NCI-H2171 (cell line): Measurements from ENCODE around the gene CRB1.
"Not testable (repeated sequence)": the region's sequence is repeated elsewhere in the genome, so short reads cannot be mapped to it uniquely, and the experiment has no call there.

ENCODE experiments used
- DNase-seq: peaks from one replicate; lab custom pipeline; 2025; lab: John Stamatoyannopoulos, UW

CRB1 gene

DNA sequence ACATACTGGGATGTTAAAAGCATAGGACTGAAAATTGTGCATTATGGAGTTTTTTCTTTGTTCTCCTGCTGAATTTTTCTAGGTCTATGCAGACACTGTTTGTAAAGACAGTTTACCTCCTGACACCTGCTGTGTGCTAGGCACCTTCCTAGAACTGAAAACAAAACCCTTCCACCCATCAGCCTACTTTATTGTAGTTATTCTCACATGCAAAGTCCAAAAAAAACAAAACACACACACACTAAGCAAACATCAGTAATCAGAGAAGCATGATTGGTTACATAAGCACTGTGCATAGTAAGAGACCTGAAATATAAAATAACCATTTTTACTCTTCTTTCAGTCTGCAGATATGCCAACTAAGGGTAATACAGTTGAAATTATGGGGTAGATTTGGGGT, 195.1 kb downstream of the CRB1 start:
- DNase-seq = no peak

GRCh38 chr1:197464044-197464443, 196.0 kb downstream of the CRB1 start:
- DNase-seq = no peak

GRCh38 chr1:197465528-197466327, 197.7 kb downstream of the CRB1 start:
- DNase-seq = no peak

- no peak for DNase-seq
These were observed 198.8 kb downstream of the CRB1 start for GRCh38 chr1:197466813-197467212.

DNA sequence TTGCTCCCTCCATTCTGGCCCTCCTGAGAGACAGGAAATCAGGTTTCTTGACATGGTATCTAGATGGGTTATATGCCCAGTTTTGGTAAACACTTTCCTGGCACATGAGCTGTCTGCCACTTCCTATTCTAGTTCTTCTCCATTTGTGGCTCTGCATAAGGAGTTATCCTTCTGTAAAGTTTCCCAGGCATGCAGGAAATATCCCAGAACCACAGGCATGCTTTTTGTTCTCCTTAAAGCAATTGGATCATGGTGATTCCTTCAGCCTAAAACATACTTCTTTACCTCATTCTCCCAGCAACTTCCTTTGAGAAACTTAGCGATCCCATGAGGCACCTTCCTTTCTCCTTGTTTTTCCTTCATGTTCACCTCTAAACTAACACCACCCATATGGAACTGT, 199.8 kb downstream of the CRB1 start:
- no peak for DNase-seq

DNA sequence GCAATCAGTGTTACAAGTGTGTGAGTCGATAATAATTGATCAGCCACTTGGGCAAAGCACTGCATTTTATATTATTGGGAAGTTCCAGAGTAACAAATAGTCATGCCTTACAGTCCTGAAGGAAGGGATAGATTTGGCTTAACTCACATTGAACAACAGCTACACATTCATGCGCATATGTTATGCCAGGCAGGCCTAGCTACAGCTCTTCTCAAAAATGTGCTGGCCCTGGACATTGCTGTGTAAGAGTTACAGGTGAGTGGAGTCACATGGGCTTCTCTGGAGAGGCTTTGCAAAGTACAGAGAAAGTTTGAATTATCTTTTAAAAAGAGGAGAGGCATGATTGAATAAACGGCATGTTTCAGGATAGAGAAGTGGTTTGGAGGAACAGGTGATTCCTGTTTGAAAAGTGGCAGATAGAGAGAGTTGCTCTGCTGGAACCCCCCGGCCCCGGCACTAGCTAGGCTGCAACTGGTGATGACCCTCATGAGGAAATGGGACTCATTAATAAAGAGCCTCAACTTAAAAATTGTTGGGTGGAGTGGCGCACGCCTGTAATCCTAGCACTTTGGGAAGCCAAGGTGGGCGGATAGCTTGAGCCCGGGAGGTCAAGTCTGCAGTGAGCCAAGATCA, 200.6 kb downstream of the CRB1 start:
- DNase-seq = no peak

- no peak for DNase-seq
These were observed 201.7 kb downstream of the CRB1 start for GRCh38 chr1:197469620-197470210.

GRCh38 chr1:197470330-197470729, 202.3 kb downstream of the CRB1 start:
- DNase-seq = no peak

DNA sequence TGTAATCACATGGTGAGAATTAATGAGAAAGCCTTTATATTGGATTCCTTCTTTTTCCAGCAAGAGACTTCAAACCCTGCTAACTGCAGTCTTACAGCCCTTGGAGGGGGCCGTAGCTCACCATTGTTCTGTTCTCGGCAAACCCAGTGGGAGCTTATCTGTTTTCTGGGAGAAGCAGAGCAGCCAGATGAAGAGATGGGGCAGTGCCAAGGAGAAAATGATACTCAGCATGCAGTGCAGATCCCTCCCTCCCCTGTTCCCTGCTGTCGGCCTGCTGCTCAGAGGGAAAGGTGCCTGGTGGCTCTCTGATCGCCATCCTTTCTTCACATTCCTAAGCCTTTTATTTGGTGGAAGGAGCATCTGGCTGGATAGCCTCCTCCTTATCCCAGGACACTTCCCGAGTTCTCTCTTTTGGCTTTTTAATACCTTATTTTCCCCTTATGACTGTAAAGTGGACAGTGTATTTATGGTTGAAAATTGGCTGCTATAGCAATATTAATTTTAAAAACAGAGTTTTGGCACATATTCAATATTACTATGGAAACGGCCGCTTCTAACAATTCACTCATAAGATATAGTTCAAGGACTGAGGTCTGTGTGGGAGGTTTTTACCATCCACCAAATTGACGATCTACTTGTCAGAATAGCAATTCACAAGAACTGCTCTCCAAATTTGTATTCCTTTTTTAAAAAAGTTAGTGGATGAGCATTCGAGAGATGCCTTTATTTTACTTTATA, 203.4 kb downstream of the CRB1 start:
- DNase-seq = peak; percentile 46

GRCh38 chr1:197472141-197472540, 204.1 kb downstream of the CRB1 start:
- DNase-seq = no peak

- DNase-seq = no peak
These were observed 212.4 kb downstream of the CRB1 start for GRCh38 chr1:197480446-197480845.

DNA sequence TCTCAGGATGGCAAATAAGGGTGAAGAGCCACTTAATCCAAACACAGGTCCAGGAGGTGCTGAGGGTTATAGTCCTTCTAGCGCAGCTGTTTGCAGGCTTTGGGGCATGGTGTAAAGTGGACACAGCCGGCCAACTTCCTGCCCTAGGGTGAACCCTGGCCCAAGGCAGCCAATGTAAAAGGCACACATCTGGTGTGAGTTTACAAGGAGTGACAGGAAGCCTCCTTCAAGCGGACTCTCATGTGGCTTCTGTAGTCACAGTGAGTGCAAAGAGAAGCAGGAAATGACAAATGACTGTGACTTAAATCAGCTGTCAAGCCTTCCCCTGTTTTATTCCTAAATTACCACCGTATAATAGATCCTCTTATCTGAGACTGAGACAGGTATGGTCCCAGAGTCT, 213.0 kb downstream of the CRB1 start:
- DNase-seq = no peak

DNA sequence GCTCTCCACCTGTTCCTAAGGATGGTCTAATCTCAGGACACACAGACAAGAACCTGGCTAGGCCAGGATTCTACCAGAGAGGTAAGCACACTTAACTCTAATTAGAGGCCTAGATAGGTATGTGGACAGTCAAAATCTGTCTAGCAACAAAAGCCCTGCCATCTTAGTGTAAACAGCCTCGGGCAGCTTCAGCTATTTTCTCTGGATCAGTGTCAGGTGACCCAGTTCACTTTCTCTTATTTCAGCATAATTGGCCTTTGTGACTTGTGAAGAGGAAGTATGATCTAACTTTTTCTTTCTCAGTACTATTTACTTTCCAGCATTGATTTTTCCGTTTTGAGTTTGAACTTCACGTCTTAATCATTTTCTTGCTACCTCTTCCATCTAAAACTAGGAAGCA, 217.7 kb downstream of the CRB1 start:
- no peak for DNase-seq

- DNase-seq = no peak
These were observed 218.9 kb downstream of the CRB1 start for GRCh38 chr1:197486946-197487345.

DNA sequence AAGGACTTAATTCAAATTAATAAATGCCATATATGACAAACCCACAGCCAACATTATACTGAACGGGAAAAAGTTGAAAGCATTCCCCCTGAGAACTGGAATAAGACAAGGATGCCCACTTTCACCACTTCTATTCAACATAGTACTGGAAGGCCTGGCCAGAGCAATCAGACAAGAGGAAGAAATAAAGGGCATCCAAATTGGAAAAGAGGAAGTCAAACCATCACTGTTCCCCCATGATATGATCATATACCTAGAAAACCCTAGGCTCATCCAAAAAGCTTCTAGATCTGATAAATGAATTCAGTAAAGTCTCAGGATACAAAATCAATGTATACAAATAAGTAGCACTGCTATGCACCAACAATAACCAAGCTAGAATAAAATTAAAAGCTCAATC, 223.5 kb downstream of the CRB1 start:
- DNase-seq = not testable (repeated sequence)

GRCh38 chr1:197496722-197497121, 228.7 kb downstream of the CRB1 start:
- no peak for DNase-seq

GRCh38 chr1:197510691-197511378, 242.8 kb downstream of the CRB1 start:
- no peak for DNase-seq

DNA sequence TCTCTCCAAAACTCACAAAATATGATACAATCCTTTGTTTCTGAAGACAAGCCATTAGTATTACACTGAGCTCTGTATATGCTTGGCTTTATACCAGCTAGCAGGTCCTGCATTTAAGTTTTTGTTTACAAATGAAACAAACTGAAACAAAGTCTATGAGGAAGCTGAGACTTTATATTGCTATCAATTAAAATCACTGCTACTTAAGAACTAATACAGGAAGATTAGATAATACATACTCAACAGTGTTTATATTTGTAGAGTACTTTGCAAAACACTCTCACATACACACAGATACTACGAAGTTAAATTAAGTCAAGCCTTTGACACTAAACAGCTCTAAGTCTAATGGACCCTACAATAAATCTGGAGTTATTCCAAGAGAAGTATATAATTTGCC, 247.4 kb downstream of the CRB1 start:
- DNase-seq = no peak

DNA sequence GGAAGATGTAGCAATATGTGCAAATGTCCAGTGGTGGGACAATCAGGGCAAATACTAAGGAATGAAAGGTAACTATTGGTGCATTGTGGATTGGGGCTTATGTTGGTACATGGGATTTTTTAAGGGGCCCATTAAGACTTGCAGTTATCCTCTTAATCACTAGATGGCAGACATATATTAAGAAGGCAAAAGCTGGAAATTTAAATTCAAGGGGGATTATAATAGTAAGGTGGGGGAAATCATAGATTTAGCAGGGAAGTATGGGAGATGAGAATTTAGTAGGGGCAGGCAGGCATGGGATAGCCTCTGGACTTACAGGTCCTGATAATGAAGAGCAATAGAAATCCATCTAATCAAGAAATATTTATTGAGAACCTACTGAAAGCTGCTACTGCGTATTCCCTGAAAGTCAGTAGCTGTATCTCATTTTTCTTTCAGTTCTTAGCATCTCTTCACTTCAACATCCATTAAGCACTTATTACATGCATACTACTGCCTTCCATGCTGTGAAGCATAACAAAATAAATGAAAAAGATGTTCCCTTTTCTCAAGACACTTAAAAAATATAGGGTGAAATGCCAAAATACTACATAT, 251.8 kb downstream of the CRB1 start:
- no peak for DNase-seq

DNA sequence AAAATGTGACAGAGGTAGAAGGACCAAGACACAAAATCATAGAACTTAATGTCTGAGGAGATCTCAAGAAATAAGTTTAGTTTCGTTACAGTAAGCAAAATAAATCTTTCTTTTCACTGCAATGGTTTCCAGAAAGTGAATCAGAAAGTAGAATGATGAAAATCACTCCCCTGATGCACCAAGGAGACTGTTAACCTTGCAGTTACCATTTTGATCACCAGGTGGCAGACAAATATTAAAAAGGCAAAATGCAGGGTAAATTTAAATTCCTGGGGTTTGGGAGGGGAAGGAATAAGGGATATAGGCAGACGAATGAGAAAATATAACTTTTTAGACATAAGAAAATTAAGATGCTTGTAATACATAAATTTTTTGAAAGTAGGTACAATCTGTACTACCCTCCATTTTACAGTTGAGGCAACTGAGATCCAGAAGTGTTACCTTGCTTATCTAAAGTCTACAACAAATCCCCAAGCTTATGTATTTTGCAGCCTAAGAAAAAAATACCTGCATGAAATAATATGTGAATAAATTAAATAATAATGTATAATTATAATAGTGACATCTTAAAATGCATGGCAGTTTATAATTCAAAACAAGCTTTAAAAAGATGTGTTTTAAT, 253.2 kb downstream of the CRB1 start:
- no peak for DNase-seq

- DNase-seq = peak; percentile 31
These were observed 258.8 kb downstream of the CRB1 start for GRCh38 chr1:197526736-197527371.
